Measurements from ENCODE around the gene PCSK6. TPM values are rescaled to one million over a fixed set of nuclear protein-coding genes. Genes with fewer than 3 reads are reported as not detected.

The PCSK6 gene
- total and polyA plus RNA-seq, 2 of the 8 experiments (the other 6 are each of a cell fraction or from before 2014, with no cell fraction given), result 1.9 to 4.0 TPM

- Histone ChIP-seq H2BK12ac (ENCODE audit: low read depth, low read length) (no peak overlapping the region), H3K4me3 (ENCODE audit: extremely low read depth in 1 of 4, insufficient read depth in 2 of 4, low read depth in 3 of 4, low read length in 4 of 4) (no peak overlapping the region), H2BK5ac (ENCODE audit: low read depth, low read length) (no peak overlapping the region), H2BK15ac (ENCODE audit: low read length) (no peak overlapping the region), H3K27me3 (replicated peaks in 1 of 4; ENCODE audit: control insufficient read depth in 3 of 4, extremely low read depth in 1 of 4, insufficient read depth in 3 of 4, low read length in 3 of 4) (no peaks in the 10 kb centered on the region), H4K5ac (ENCODE audit: insufficient read length, low read depth, low read length) (no peak overlapping the region), H4K8ac (ENCODE audit: extremely low read depth, insufficient read depth, low read length) (no peak overlapping the region; the same call in 1 of the 2 replicates), H3K14ac (ENCODE audit: insufficient read length) (no peak overlapping the region), H3K4me1 (replicated peaks in 1 of 4; ENCODE audit: control insufficient read depth in 3 of 4, insufficient read depth in 4 of 4, low read length in 3 of 4) (peaks cover 0 to 4% (median 0%) of the 10 kb centered on the region in 4 experiments; a peak in 1 of 7 replicates), H3K4me2 (ENCODE audit: insufficient read depth in 1 of 2, low read depth in 2 of 2, low read length in 2 of 2) (no peak overlapping the region), H3K18ac (ENCODE audit: extremely low read depth, low read length) (no peak overlapping the region), H2AFZ (ENCODE audit: low read length) (no peak overlapping the region), H3K9ac (replicated peaks in 1 of 4; ENCODE audit: extremely low read depth in 1 of 4, low read depth in 3 of 4, low read length in 3 of 4) (no peak overlapping the region), H2AK5ac (ENCODE audit: low read depth, low read length) (no peak overlapping the region), H2BK20ac (ENCODE audit: low read length) (no peak overlapping the region), H3K56ac (replicated peaks; ENCODE audit: insufficient read length, low read depth, low read length) (no peak overlapping the region), H4K91ac (replicated peaks; ENCODE audit: insufficient read length, low read length) (no peak overlapping the region), H3K23ac (ENCODE audit: insufficient read length) (no peak overlapping the region), H3K36me3 (ENCODE audit: control insufficient read depth in 2 of 4, insufficient read depth in 4 of 4, low read length in 3 of 4) (no peaks in the 10 kb centered on the region), H3K79me2 (ENCODE audit: control insufficient read depth in 1 of 2, insufficient read depth in 2 of 2, low read length in 2 of 2) (no peaks in the 10 kb centered on the region), H3K23me2 (ENCODE audit: low read depth, low read length) (no peaks in the 10 kb centered on the region), H2BK120ac (replicated peaks; ENCODE audit: low read depth, low read length) (no peak overlapping the region), H3K4ac (replicated peaks; ENCODE audit: insufficient read length, low read depth, low read length) (no peak overlapping the region), H3K27ac (ENCODE audit: low read depth, low read length) (no peak overlapping the region), H3K9me3 (ENCODE audit: insufficient read depth in 2 of 2, low read depth in 1 of 2, low read length in 1 of 2) (no peaks in the 10 kb centered on the region), H4K20me1 (replicated peaks in 1 of 2; ENCODE audit: control insufficient read depth in 1 of 2, insufficient read depth in 2 of 2, low read length in 2 of 2) (no peaks in the 10 kb centered on the region), H3K79me1 (ENCODE audit: low read depth, low read length) (no peaks in the 10 kb centered on the region)
- DNase-seq (ENCODE audit: low read depth in 1 of 2, low spot score in 2 of 2) (peak in 1 of 2 experiments; percentile 26), FAIRE-seq (no peak)
- 89% methylated on average over 18 of the region's 18 CpGs; no CpG with 5 or more reads in 1 of the 2 experiments for WGBS, 2 experiments (ENCODE audit: extremely low coverage in 1 of 2, insufficient coverage in 1 of 2, insufficient read length in 1 of 2, insufficient replicate concordance in 2 of 2, low coverage in 1 of 2, low lambda C conversion rate in 2 of 2, missing lambda C conversion rate in 1 of 2)
- ChIA-PET CTCF (ENCODE audit: partially characterized antibody) (interaction anchor here (1.0 to 4.8 kb wide), 3 partner anchors 21 to 120 kb away, joined by 3 to 17 read pairs (median 3); no protein-coding TSS in a partner anchor), POLR2A (ENCODE audit: partially characterized antibody) (no interaction called here)
- no peak for TF ChIP-seq MAX (IDR thresholded peaks at IDR 0.05)
- TF ChIP-seq MAFK (IDR thresholded peaks at IDR 0.05; ENCODE audit: low read depth, low read length), result no peak
- TF ChIP-seq RFX5 (IDR thresholded peaks at IDR 0.05; ENCODE audit: borderline replicate concordance, low read depth, low read length), result no peak
- TF ChIP-seq EZH2 (IDR thresholded peaks at IDR 0.05; ENCODE audit: low read depth, low read length, severe bottlenecking), result no peak
- TF ChIP-seq EGR1 (IDR thresholded peaks at IDR 0.05; ENCODE audit: borderline replicate concordance, low read depth, low read length), result no peak
- TF ChIP-seq SUZ12 (IDR thresholded peaks at IDR 0.05; ENCODE audit: low read length), result no peak
- no peak for TF ChIP-seq SAP30 (IDR thresholded peaks at IDR 0.05; ENCODE audit: insufficient read depth, insufficient replicate concordance, low read length)
- TF ChIP-seq CREB1 (IDR thresholded peaks at IDR 0.05), result no peak
- no peak for TF ChIP-seq SP2 (IDR thresholded peaks at IDR 0.05; ENCODE audit: low read length)
- TF ChIP-seq PHF8 (conservative IDR thresholded peaks at IDR 0.05; ENCODE audit: low read depth, low read length), result no peak
- TF ChIP-seq JUN (IDR thresholded peaks at IDR 0.05; ENCODE audit: low read depth, low read length), result no peak
- no peak for TF ChIP-seq POLR2A (IDR thresholded peaks at IDR 0.05; ENCODE audit: control extremely low read depth in 1 of 2, low read depth in 2 of 2, low read length in 2 of 2)
- no peak for TF ChIP-seq HDAC6 (IDR thresholded peaks at IDR 0.05; ENCODE audit: low read depth, low read length)
Observed at GRCh38 chr15:101522621-101523559, 33.4 kb upstream of the PCSK6 start.

Measured in H1 (cell line).